Measurements from ENCODE around the gene PRKAR1A.
"Not testable (repeated sequence)": the region's sequence is repeated elsewhere in the genome, so short reads cannot be mapped to it uniquely, and the experiment has no call there.

DNA sequence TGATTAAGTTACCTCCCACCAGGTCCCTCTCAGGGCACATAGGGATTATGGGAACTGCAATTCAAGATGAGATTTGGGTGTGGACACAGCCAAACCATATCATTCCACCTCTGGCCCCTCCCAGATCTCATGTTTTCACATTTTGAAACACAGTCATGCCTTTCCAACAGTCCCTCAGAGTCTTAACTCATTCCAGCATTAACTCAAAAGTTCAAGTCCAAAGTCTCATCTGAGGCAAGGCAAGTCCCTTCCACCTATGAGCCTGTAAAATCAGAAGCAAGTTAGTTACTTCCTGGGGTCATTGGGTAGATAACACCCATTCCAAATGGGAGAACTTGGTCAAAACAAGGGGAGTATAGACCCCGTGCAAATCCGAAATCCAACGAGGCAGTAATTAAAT, 5.4 kb downstream of the PRKAR1A start:
- TF ChIP-seq CTCF (IDR thresholded peaks at IDR 0.05; ENCODE audit: insufficient read depth, low read length); POLR2AphosphoS5 (IDR thresholded peaks at IDR 0.05; ENCODE audit: low read depth); GABPA (IDR thresholded peaks at IDR 0.05; ENCODE audit: low read depth); REST (IDR thresholded peaks at IDR 0.05; ENCODE audit: insufficient replicate concordance, low read depth): not testable (repeated sequence)
